OCI-LY3 (cell line): Measurements from ENCODE around the gene GRIN2A.

Source experiments
- H2AFZ ChIP-seq: fragments of 200-600, 300-600 bp; shearing (Covaris generic); 2 replicates; pipeline ENCODE4 v1.6.0; 2014; ENCODE audit warnings: antibody characterized with exemption, low read depth, low read length
- H3K27ac ChIP-seq: fragments of 200-600, 300-600 bp; sonication (generic); 2 replicates; pipeline ENCODE4 v1.5.1; 2014; ENCODE audit warnings: mild to moderate bottlenecking, low read length, moderate library complexity, mixed read lengths
- H3K27me3 ChIP-seq: fragments of 200-600, 300-600 bp; sonication (generic); 2 replicates; pipeline ENCODE4 v1.6.1; 2014; ENCODE audit warnings: low read depth, low read length, mixed read lengths
- H3K36me3 ChIP-seq: fragments of 200-600, 300-600 bp; sonication (generic); replicated peaks from 2 replicates; pipeline ENCODE3; 2014; ENCODE audit warnings: low read depth, low read length, mixed read lengths
- H3K4me1 ChIP-seq: fragments of 300-600, 200-600 bp; sonication (generic); 2 replicates; pipeline ENCODE4 v1.6.1; 2014; ENCODE audit warnings: low read length, mixed read lengths
- H3K4me2 ChIP-seq: fragments of 200-600, 300-600 bp; sonication (generic); 2 replicates; pipeline ENCODE4 v1.6.1; 2014; ENCODE audit warnings: low read length, mixed read lengths
- H3K4me3 ChIP-seq: fragments of 300-600, 200-600 bp; sonication (generic); 2 replicates; pipeline ENCODE4 v1.5.1; 2014; ENCODE audit warnings: antibody characterized with exemption, mild to moderate bottlenecking, low read length, moderate library complexity
- H3K79me2 ChIP-seq: fragments of 300-600, 200-600 bp; shearing (Covaris generic); 2 replicates; pipeline ENCODE4 v1.6.1; 2014; ENCODE audit warnings: mild to moderate bottlenecking, low read length, mixed read lengths
- H3K9ac ChIP-seq: fragments of 300-600, 200-600 bp; shearing (Covaris generic); 2 replicates; pipeline ENCODE4 v1.6.0; 2014; ENCODE audit warnings: mild to moderate bottlenecking, low read length, moderate library complexity
- H3K9me3 ChIP-seq: fragments of 200-600, 300-600 bp; shearing (Covaris generic); 2 replicates; pipeline ENCODE4 v1.6.1; 2014; ENCODE audit warnings: low read length, mixed read lengths; ENCODE audit not compliant: insufficient read depth
- H4K20me1 ChIP-seq: fragments of 200-600, 300-600 bp; sonication (generic); 2 replicates; pipeline ENCODE4 v1.6.1; 2016; ENCODE audit warnings: low read length, mixed read lengths; ENCODE audit not compliant: insufficient read depth
- EZH2phosphoT487 ChIP-seq: fragments of 200-600 bp; shearing (Covaris generic); IDR thresholded peaks from 2 replicates; pipeline ENCODE4 v1.6.1; 2018; ENCODE audit warnings: antibody characterized with exemption, mixed run types, low read depth
- TF ChIP-seq, protein P1 (sequence below): fragments of 200-600, 300-600 bp; sonication (generic); IDR thresholded peaks from 2 replicates; pipeline ENCODE4 v1.5.1; 2014; ENCODE audit warnings: antibody characterized with exemption, low read length, low read depth

Gene GRIN2A

GRCh38 chr16:9846362-9847099, 335.7 kb downstream of the GRIN2A start:
- TF ChIP-seq, protein P1, sequence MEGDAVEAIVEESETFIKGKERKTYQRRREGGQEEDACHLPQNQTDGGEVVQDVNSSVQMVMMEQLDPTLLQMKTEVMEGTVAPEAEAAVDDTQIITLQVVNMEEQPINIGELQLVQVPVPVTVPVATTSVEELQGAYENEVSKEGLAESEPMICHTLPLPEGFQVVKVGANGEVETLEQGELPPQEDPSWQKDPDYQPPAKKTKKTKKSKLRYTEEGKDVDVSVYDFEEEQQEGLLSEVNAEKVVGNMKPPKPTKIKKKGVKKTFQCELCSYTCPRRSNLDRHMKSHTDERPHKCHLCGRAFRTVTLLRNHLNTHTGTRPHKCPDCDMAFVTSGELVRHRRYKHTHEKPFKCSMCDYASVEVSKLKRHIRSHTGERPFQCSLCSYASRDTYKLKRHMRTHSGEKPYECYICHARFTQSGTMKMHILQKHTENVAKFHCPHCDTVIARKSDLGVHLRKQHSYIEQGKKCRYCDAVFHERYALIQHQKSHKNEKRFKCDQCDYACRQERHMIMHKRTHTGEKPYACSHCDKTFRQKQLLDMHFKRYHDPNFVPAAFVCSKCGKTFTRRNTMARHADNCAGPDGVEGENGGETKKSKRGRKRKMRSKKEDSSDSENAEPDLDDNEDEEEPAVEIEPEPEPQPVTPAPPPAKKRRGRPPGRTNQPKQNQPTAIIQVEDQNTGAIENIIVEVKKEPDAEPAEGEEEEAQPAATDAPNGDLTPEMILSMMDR = no peak
- TF ChIP-seq EZH2phosphoT487 = no peak
- Histone ChIP-seq H4K20me1 (no peaks in the 10 kb centered on the region), H3K27me3 (no peaks in the 10 kb centered on the region), H3K36me3 (no peaks in the 10 kb centered on the region), H3K4me2 (peak overlapping the region; percentile 45), H3K4me1 (peaks cover 55% of the 10 kb centered on the region), H3K4me3 (no peak overlapping the region), H3K27ac (peak overlapping the region; percentile 88), H3K79me2 (no peaks in the 10 kb centered on the region), H3K9ac (peak overlapping the region; percentile 40), H3K9me3 (no peaks in the 10 kb centered on the region), H2AFZ (peak overlapping the region; percentile 82)

- H3K9me3 ChIP-seq = no peaks in the 10 kb centered on the region
- H3K4me3 ChIP-seq = no peak overlapping the region
- H3K9ac ChIP-seq = peak overlapping the region; percentile 40; the same call in 1 of the 2 replicates
- no peaks in the 10 kb centered on the region for H4K20me1 ChIP-seq
- no peaks in the 10 kb centered on the region for H3K27me3 ChIP-seq
- 0 out of 2 replicates have a peak overlapping the region, but pooled peaks have one; percentile 82 for H2AFZ ChIP-seq
- peak overlapping the region; percentile 45 for H3K4me2 ChIP-seq
- no peak for TF ChIP-seq EZH2phosphoT487
- TF ChIP-seq, protein P1 = no peak
- peak overlapping the region; percentile 88 for H3K27ac ChIP-seq
- H3K4me1 ChIP-seq = peaks cover 62% of the 10 kb centered on the region
- no peaks in the 10 kb centered on the region for H3K79me2 ChIP-seq
- H3K36me3 ChIP-seq = no peaks in the 10 kb centered on the region
These were observed 336.4 kb downstream of the GRIN2A start for GRCh38 chr16:9845661-9846361.

GRCh38 chr16:9844361-9844760, 337.9 kb downstream of the GRIN2A start:
- Histone ChIP-seq H3K27me3 (no peaks in the 10 kb centered on the region), H2AFZ (no peak overlapping the region), H3K4me1 (peaks cover 76% of the 10 kb centered on the region), H3K4me3 (no peak overlapping the region), H3K27ac (0 out of 2 replicates have a peak overlapping the region, but pooled peaks have one; percentile 5), H3K4me2 (no peak overlapping the region), H3K9me3 (peaks cover 4% of the 10 kb centered on the region; the same call in 1 of the 2 replicates), H3K9ac (no peak overlapping the region), H3K79me2 (no peaks in the 10 kb centered on the region), H3K36me3 (peaks cover 5% of the 10 kb centered on the region), H4K20me1 (no peaks in the 10 kb centered on the region)
- TF ChIP-seq, protein P1 = no peak
- TF ChIP-seq EZH2phosphoT487 = no peak

GRCh38 chr16:9843424-9844018, 338.7 kb downstream of the GRIN2A start:
- Histone ChIP-seq H3K4me1 (peaks cover 78% of the 10 kb centered on the region), H3K79me2 (no peaks in the 10 kb centered on the region), H3K9ac (no peak overlapping the region), H3K27ac (peak overlapping the region; percentile 18; the same call in 1 of the 2 replicates), H4K20me1 (no peaks in the 10 kb centered on the region), H3K4me3 (no peak overlapping the region), H3K27me3 (no peaks in the 10 kb centered on the region), H2AFZ (no peak overlapping the region), H3K4me2 (peak overlapping the region; percentile 70; the same call in 1 of the 2 replicates), H3K9me3 (peaks cover 12% of the 10 kb centered on the region; the same call in 1 of the 2 replicates), H3K36me3 (peaks cover 13% of the 10 kb centered on the region)
- no peak for TF ChIP-seq EZH2phosphoT487
- TF ChIP-seq, protein P1 = no peak
